Astrocyte of the spinal cord (primary cell): Measurements from ENCODE around the gene DHRS13.

Source experiments
- DNase-seq: peaks from one replicate; pipeline ENCODE4 v3.0.0; 2011; ENCODE audit warnings: low read depth, low spot score
- H3K4me3 ChIP-seq: 2 replicates; pipeline ENCODE4 v1.5.1; 2011; ENCODE audit warnings: low read depth, mild to moderate bottlenecking, low read length, moderate library complexity
- CTCF ChIP-seq: IDR thresholded peaks from 2 replicates; pipeline ENCODE4 v1.5.1; 2012; ENCODE audit warnings: low read depth, mild to moderate bottlenecking, low read length, inconsistent platforms
- in situ Hi-C: cut with HindIII; loops from 2 replicates; pipeline ENCODE4 v1.10.0; 2017; ENCODE audit warnings: low sequenced_read_pairs

The DHRS13 gene

GRCh38 chr17:28949185-28950016 lies 46.5 kb upstream of the DHRS13 start:
- peak; percentile 64 for DNase-seq
- no peak for TF ChIP-seq CTCF
- in situ Hi-C loops, result no loop called here
- peak overlapping the region; percentile 88 for H3K4me3 ChIP-seq

DNA sequence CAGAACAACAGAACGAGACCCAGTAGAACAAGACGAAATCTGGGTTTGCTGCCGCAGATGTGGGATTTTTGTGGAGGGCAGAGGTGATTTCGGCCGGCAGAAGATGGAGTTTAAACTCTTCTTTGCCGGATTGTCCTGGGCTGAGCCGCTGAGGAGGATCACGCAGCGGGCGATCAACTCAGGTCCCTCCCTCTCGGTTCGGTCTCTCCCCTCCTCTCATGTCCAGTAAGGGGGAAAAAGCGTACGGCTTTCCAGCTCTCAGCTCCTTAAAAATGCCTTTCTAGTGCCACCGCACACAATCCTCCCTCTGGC lies 46.0 kb upstream of the DHRS13 start:
- in situ Hi-C loops, result no loop called here
- peak; percentile 57 for DNase-seq
- no peak for TF ChIP-seq CTCF
- H3K4me3 ChIP-seq, result peak overlapping the region; percentile 88

DNA sequence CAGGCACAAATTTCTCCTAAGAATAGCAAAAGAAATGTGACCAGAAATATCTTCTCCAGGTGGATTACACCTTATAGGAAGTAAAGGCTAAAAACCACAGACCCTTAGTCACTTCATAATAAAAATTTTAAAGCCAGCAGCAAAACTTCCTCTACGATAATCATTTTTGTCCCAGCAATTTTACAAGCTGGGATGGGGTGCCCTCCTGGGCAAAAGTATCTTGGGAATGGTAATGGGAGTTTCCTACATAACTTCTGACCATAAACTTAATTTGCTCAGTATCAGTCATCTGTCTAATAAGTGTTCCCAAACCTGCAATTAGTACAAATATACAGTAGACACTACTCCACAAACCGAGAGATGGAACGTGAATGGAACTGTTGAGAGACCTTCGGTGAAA lies 45.5 kb upstream of the DHRS13 start:
- DNase-seq, result no peak
- in situ Hi-C loops, result no loop called here
- TF ChIP-seq CTCF, result no peak
- peak overlapping the region; percentile 88 for H3K4me3 ChIP-seq

DNA sequence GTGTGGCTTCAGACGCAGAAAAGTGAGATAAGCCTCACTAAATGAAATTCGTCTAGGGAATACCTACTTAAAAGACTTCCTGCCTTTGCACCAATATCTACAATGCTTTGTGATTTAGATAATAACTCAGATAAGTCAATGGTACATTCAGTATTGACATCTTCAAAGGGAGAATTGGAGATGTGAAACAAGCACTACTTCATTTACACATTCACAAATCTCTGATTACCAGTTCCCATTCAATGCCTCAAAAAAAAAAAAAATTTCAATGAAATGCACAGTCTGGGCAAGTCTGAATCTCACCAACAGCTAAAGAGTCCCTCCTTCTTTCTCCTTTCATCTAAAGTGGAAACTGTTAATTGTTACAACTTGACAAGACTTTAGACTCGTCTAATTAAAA lies 44.8 kb upstream of the DHRS13 start:
- no peak overlapping the region for H3K4me3 ChIP-seq
- in situ Hi-C loops, result no loop called here
- no peak for TF ChIP-seq CTCF
- DNase-seq, result no peak

GRCh38 chr17:28946239-28946638 lies 43.4 kb upstream of the DHRS13 start:
- DNase-seq, result peak; percentile 92
- in situ Hi-C loops, result no loop called here
- H3K4me3 ChIP-seq, result no peak overlapping the region
- TF ChIP-seq CTCF, result no peak

- peak; percentile 63 for DNase-seq
- in situ Hi-C loops, result no loop called here
- H3K4me3 ChIP-seq, result no peak overlapping the region
- no peak for TF ChIP-seq CTCF
Measured at GRCh38 chr17:28944862-28945741, 42.2 kb upstream of the DHRS13 start.
